SU-DHL-6 (cell line): ENCODE results near the gene SLCO3A1.

Experiments used
- H2AFZ ChIP-seq: fragments of 200-600 bp; sonication (generic); 2 replicates; pipeline ENCODE4 v1.6.1; 2014; ENCODE audit warnings: low read depth, mild to moderate bottlenecking, moderate library complexity, mixed read lengths, antibody characterized with exemption, low read length; ENCODE audit not compliant: severe bottlenecking
- H3F3A ChIP-seq: fragments of 200-600 bp; shearing (Covaris generic); 2 replicates; pipeline ENCODE4 v1.6.0; 2016; ENCODE audit warnings: antibody characterized with exemption, mild to moderate bottlenecking; ENCODE audit not compliant: insufficient read depth
- H3K27ac ChIP-seq: fragments of 200-600 bp; sonication (generic); 2 replicates; pipeline ENCODE4 v1.5.1; 2016; ENCODE audit warnings: low read depth, mild to moderate bottlenecking, low read length, moderate library complexity, mixed read lengths
- H3K27me3 ChIP-seq: fragments of 200-600 bp; sonication (generic), shearing (Covaris generic); 2 replicates; pipeline ENCODE4 v1.6.0; 2014; ENCODE audit warnings: mild to moderate bottlenecking, low read length
- H3K36me3 ChIP-seq: fragments of 200-600 bp; sonication (generic); 2 replicates; pipeline ENCODE4 v1.6.1; 2014; ENCODE audit warnings: mild to moderate bottlenecking, low read length, mixed read lengths
- H3K4me2 ChIP-seq: fragments of 300-600, 200-600 bp; shearing (Covaris generic), sonication (generic); 2 replicates; pipeline ENCODE4 v1.6.0; 2014; ENCODE audit warnings: low read length, low read depth, mild to moderate bottlenecking; ENCODE audit not compliant: poor library complexity, severe bottlenecking
- H3K4me3 ChIP-seq: fragments of 200-600 bp; sonication (generic); 2 replicates; pipeline ENCODE4 v1.5.1; 2014; ENCODE audit warnings: antibody characterized with exemption, low read length, mild to moderate bottlenecking, mixed read lengths; ENCODE audit not compliant: insufficient read depth, poor library complexity, severe bottlenecking
- H3K79me2 ChIP-seq: fragments of 200-600 bp; sonication (generic); 2 replicates; pipeline ENCODE4 v1.6.1; 2014; ENCODE audit warnings: mild to moderate bottlenecking, low read length, moderate library complexity; ENCODE audit not compliant: insufficient read depth
- H3K9ac ChIP-seq: fragments of 200-600 bp; sonication (generic); 2 replicates; pipeline ENCODE4 v1.7.0; 2014; ENCODE audit warnings: mild to moderate bottlenecking, low read length
- H3K9me2 ChIP-seq: fragments of 200-600 bp; sonication (generic); replicated peaks from 2 replicates; pipeline ENCODE4 v1.6.1; 2014; ENCODE audit warnings: low read length; ENCODE audit not compliant: insufficient read depth
- H3K9me3 ChIP-seq: fragments of 200-600 bp; sonication (generic); 2 replicates; pipeline ENCODE4 v1.6.1; 2014; ENCODE audit warnings: low read length, mixed read lengths; ENCODE audit not compliant: insufficient read depth
- H4K20me1 ChIP-seq: fragments of 200-600 bp; sonication (generic); 2 replicates; pipeline ENCODE4 v1.6.1; 2014; ENCODE audit warnings: low read depth, mild to moderate bottlenecking, antibody characterized with exemption, low read length, moderate library complexity, mixed read lengths
- EZH2phosphoT487 ChIP-seq: fragments of 200-600 bp; sonication (generic), shearing (Covaris generic); conservative IDR thresholded peaks from 2 replicates; pipeline ENCODE4 v1.6.1; 2018; ENCODE audit warnings: mild to moderate bottlenecking, antibody characterized with exemption, low read length, moderate library complexity, mixed read lengths
- TF ChIP-seq, protein P1 (sequence below): fragments of 200-600 bp; sonication (generic); IDR thresholded peaks from one replicate; pipeline ENCODE4 v1.5.1; 2017; ENCODE audit warnings: antibody characterized with exemption, mild to moderate bottlenecking, low read length, moderate library complexity; ENCODE audit not compliant: insufficient read depth, poor library complexity, severe bottlenecking

Gene SLCO3A1

DNA sequence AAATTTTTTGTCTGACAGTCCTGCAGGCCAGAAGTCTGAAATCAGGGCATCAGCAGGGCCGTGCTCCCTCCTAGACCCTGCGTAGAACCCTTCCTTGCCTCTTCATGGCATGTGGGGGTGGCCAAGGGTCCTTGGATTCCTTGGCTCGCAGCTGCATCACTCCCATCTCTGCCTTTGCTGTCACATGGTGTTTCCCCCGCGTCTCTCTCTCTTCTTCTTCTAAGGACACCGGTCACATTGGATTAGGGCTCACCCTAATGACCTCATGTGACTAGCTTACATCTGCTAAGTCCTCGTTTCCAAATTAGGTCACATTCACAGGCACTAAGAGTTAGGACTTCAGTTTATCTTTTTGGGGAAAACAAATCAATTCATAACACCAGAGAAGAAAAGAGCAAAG, 12.0 kb downstream of the SLCO3A1 start:
- H2AFZ ChIP-seq: no peak overlapping the region
- H3K79me2 ChIP-seq: no peaks in the 10 kb centered on the region; the same call in 1 of the 2 replicates
- H3K27ac ChIP-seq: no peak overlapping the region

DNA sequence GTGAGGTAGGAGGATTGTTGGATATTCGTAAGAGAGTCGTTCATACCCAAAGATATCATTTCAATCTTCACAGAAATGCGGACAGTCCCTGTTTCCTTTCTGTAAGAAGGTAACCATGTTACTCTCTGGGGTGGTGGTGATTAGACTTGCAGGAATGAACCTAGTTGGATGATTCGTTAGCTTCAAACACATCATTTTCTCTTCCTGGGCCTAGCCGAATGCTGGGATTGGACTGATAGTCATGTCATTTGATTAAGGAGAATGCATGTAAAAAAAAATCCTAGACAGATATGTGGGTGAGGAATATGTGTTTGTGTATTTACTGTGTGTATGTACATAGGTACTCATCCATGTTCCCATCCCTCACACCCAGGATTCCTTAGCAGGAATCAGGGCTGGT, 12.4 kb downstream of the SLCO3A1 start:
- peaks cover 18% of the 10 kb centered on the region; the same call in 1 of the 2 replicates for H4K20me1 ChIP-seq
- no peaks in the 10 kb centered on the region for H3K9me3 ChIP-seq
- H3K36me3 ChIP-seq: no peaks in the 10 kb centered on the region
- H3K79me2 ChIP-seq: no peaks in the 10 kb centered on the region; the same call in 1 of the 2 replicates
- H3K27ac ChIP-seq: no peak overlapping the region
- no peak overlapping the region for H3K9ac ChIP-seq
- H2AFZ ChIP-seq: no peak overlapping the region
- no peak overlapping the region for H3K4me2 ChIP-seq
- no peak overlapping the region for H3K4me3 ChIP-seq
- H3F3A ChIP-seq: no peaks in the 10 kb centered on the region
- TF ChIP-seq, protein P1, sequence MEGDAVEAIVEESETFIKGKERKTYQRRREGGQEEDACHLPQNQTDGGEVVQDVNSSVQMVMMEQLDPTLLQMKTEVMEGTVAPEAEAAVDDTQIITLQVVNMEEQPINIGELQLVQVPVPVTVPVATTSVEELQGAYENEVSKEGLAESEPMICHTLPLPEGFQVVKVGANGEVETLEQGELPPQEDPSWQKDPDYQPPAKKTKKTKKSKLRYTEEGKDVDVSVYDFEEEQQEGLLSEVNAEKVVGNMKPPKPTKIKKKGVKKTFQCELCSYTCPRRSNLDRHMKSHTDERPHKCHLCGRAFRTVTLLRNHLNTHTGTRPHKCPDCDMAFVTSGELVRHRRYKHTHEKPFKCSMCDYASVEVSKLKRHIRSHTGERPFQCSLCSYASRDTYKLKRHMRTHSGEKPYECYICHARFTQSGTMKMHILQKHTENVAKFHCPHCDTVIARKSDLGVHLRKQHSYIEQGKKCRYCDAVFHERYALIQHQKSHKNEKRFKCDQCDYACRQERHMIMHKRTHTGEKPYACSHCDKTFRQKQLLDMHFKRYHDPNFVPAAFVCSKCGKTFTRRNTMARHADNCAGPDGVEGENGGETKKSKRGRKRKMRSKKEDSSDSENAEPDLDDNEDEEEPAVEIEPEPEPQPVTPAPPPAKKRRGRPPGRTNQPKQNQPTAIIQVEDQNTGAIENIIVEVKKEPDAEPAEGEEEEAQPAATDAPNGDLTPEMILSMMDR: no peak
- TF ChIP-seq EZH2phosphoT487: no peak
- no peaks in the 10 kb centered on the region for H3K27me3 ChIP-seq
- no peaks in the 10 kb centered on the region for H3K9me2 ChIP-seq

More for the DNA sequence above, 12.0 kb downstream of the SLCO3A1 start:
- Histone ChIP-seq H3K4me2 (no peak overlapping the region), H3K4me3 (no peak overlapping the region), H3K9me2 (no peaks in the 10 kb centered on the region), H3K9me3 (no peaks in the 10 kb centered on the region), H3K27me3 (no peaks in the 10 kb centered on the region), H4K20me1 (peaks cover 21% of the 10 kb centered on the region), H3K36me3 (no peaks in the 10 kb centered on the region), H3F3A (no peaks in the 10 kb centered on the region), H3K9ac (no peak overlapping the region)
- no peak for TF ChIP-seq EZH2phosphoT487
- TF ChIP-seq, protein P1: no peak

DNA sequence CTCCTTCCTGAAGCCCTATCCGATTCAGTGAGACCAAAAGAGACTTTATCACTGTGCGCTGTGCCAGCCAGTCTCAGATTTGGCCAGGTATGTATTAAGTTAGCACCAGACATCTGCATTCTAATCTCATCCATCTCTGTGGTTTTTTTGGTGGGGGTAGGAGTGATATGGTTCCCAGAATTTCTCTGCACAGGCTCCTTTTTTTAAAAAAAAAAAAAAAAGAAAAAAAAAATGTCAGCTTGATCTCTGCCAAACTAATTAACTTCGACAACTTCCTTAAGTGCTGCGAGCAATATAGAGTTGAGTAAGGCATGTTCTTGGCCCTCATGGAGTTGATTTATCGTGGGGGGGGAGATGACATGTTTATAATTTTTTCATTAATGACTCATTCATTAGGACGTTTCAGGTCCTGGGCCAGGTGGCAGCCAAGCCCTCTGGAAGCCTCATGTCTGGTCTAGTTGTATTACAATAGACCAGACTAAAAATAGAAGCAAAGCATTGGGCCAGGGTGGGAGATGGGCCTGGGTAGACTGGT, 12.9 kb downstream of the SLCO3A1 start:
- Histone ChIP-seq H3K27ac (no peak overlapping the region), H3K36me3 (no peaks in the 10 kb centered on the region), H2AFZ (no peak overlapping the region), H3K79me2 (no peaks in the 10 kb centered on the region; the same call in 1 of the 2 replicates), H4K20me1 (peaks cover 19% of the 10 kb centered on the region; the same call in 1 of the 2 replicates), H3K9me3 (no peaks in the 10 kb centered on the region), H3K4me3 (no peak overlapping the region), H3K27me3 (no peaks in the 10 kb centered on the region), H3K9me2 (no peaks in the 10 kb centered on the region), H3K9ac (no peak overlapping the region), H3K4me2 (no peak overlapping the region), H3F3A (no peaks in the 10 kb centered on the region)
- TF ChIP-seq EZH2phosphoT487: no peak
- TF ChIP-seq, protein P1: no peak
